ENCODE measurements around the gene UTP3. TPM values are rescaled to one million over a fixed set of nuclear protein-coding genes. Genes with fewer than 3 reads are reported as not detected.
"Not testable (repeated sequence)": the region's sequence is repeated elsewhere in the genome, so short reads cannot be mapped to it uniquely, and the experiment has no call there.

UTP3 gene
- total RNA-seq, 1 experiment from 2014 or later = 33.7 TPM

GRCh38 chr4:70640192-70640591 is 48.1 kb upstream of the UTP3 start (continued):
- TF ChIP-seq REST (IDR thresholded peaks at IDR 0.05; ENCODE audit: low read depth) (no peak), POLR2AphosphoS5 (IDR thresholded peaks at IDR 0.05; ENCODE audit: low read depth, low read length) (no peak), EZH2phosphoT487 (IDR thresholded peaks at IDR 0.05; ENCODE audit: borderline replicate concordance) (no peak), ZFX (IDR thresholded peaks at IDR 0.05) (no peak), CEBPB (IDR thresholded peaks at IDR 0.05; ENCODE audit: low read depth) (no peak), MAX (IDR thresholded peaks at IDR 0.05) (no peak)

- H3K4me3 ChIP-seq (replicated peaks in 1 of 2; ENCODE audit: low read depth in 1 of 2, low read length in 2 of 2); H3K36me3 ChIP-seq (ENCODE audit: control insufficient read depth in 1 of 2, insufficient read depth in 2 of 2, low read length in 2 of 2); H3K9me3 ChIP-seq (ENCODE audit: control insufficient read depth in 1 of 2, insufficient read depth in 1 of 2, low read depth in 1 of 2, low read length in 2 of 2); BruUV-seq (replicated peaks); H3K79me2 ChIP-seq (ENCODE audit: insufficient read depth, low read length); DNase-seq (ENCODE audit: low read depth, low spot score); H3K9ac ChIP-seq (ENCODE audit: low read length); H3K27ac ChIP-seq (ENCODE audit: low read depth, low read length); H4K20me1 ChIP-seq (ENCODE audit: insufficient read depth); ATAC-seq; H3K4me1 ChIP-seq (ENCODE audit: control insufficient read depth in 1 of 2, insufficient read depth in 2 of 2, low read length in 2 of 2); H3K27me3 ChIP-seq (ENCODE audit: insufficient read depth, low read length); H3K4me2 ChIP-seq (ENCODE audit: low read length); POLR2A ChIA-PET; H3K9me2 ChIP-seq (ENCODE audit: insufficient read depth): not testable (repeated sequence)
- RAD21 ChIA-PET (ENCODE audit: low non-redundant PET in 1 of 2, low total read pairs in 2 of 2, uncharacterized antibody in 2 of 2, unreplicated experiment in 2 of 2) = interaction anchor here in 1 of 2 experiments (1.0 kb wide), 1 partner anchor 49 kb away, joined by 3 read pairs; no protein-coding TSS in a partner anchor
- intact Hi-C loops (cut with micrococcal nuclease) = loop anchor here (10.0 kb wide), 1 partner anchor 534 kb away; no protein-coding TSS in a partner anchor
- peak overlapping the region; percentile 100 for H2AFZ ChIP-seq (ENCODE audit: low read depth, low read length, poor library complexity, severe bottlenecking)
- CTCF ChIA-PET = interaction anchor here (1.6 to 2.7 kb wide), 3 partner anchors 34 to 359 kb away, joined by 4 to 32 read pairs (median 6); no protein-coding TSS in a partner anchor
These were observed 37.6 kb upstream of the UTP3 start for GRCh38 chr4:70650741-70651140.

All from HCT116 (cell line).